Subcutaneous adipose tissue (tissue), 4 donors: Measurements from ENCODE around the gene SLC6A1. TPM values are rescaled to one million over a fixed set of nuclear protein-coding genes. Genes with fewer than 3 reads are reported as not detected.

Experiments
- CTCF ChIP-seq: fragments of 450-650 bp; IDR thresholded peaks from one replicate; pipeline ENCODE4 v1.5.1; 2016; ENCODE audit warnings: low read depth, mild to moderate bottlenecking, control low read depth, antibody characterized with exemption, moderate library complexity
- total RNA-seq, 4 donors: library from RNA; depleted of rRNA; stranded (reverse); fragments of >200 nt; gene quantifications; one replicate each; pipeline ENCODE4 v1.1.0, GENCODE V29; 2016

The SLC6A1 gene
- total RNA-seq, 4 donors from 2014 or later: 0.44 to 2.3 (median 0.68) TPM; not detected in 1

GRCh38 chr3:11014253-11014652, 21.7 kb downstream of the SLC6A1 start:
- TF ChIP-seq CTCF: no peak

- no peak for TF ChIP-seq CTCF
Measured at GRCh38 chr3:11014752-11015151, 22.2 kb downstream of the SLC6A1 start.

GRCh38 chr3:11015369-11015768, 22.8 kb downstream of the SLC6A1 start:
- TF ChIP-seq CTCF: no peak

GRCh38 chr3:11016727-11017126, 24.2 kb downstream of the SLC6A1 start:
- no peak for TF ChIP-seq CTCF

GRCh38 chr3:11019116-11019819, 26.7 kb downstream of the SLC6A1 start:
- TF ChIP-seq CTCF: no peak

- TF ChIP-seq CTCF: no peak
Measured at GRCh38 chr3:11020764-11021163, 28.2 kb downstream of the SLC6A1 start.

GRCh38 chr3:11021611-11022011, 29.1 kb downstream of the SLC6A1 start:
- TF ChIP-seq CTCF: no peak
